Tibial artery (tissue), 4 donors: ENCODE measurements around the gene CDC73.
"Not testable (repeated sequence)": the region's sequence is repeated elsewhere in the genome, so short reads cannot be mapped to it uniquely, and the experiment has no call there.

Experiments
- DNase-seq, 2 donors: peaks; one replicate each; pipeline ENCODE4 v3.0.0-alpha.2; 2019
- H3K27ac ChIP-seq, 2 donors: fragments of 200-600 bp; sonication (generic) in 1 of 2; 1 replicate in 1 of 2; 2 replicates in 1 of 2; pipeline ENCODE4 v1.5.1; 2018 to 2019; ENCODE audit warnings: mild to moderate bottlenecking in 1 of 2
- H3K27me3 ChIP-seq, 2 donors: fragments of 200-600 bp; sonication (generic) in 1 of 2; one replicate each; pipeline versions ENCODE4 v1.5.1 to v1.6.0; 2016 to 2019
- H3K36me3 ChIP-seq, 3 donors: fragments of 200-600 bp; sonication (generic) in 2 of 3; one replicate each; pipeline ENCODE4 v1.5.1; 2016 to 2019; ENCODE audit warnings: mild to moderate bottlenecking in 2 of 3
- H3K4me1 ChIP-seq, 4 donors: fragments of 200-600 bp; sonication (generic) in 2 of 4; 1 replicate in 3 of 4; 2 replicates in 1 of 4; pipeline ENCODE4 v1.5.1; 2016 to 2019
- H3K4me3 ChIP-seq, 2 donors: fragments of 200-600 bp; sonication (generic) in 1 of 2; 1 replicate in 1 of 2; 2 replicates in 1 of 2; pipeline ENCODE4 v1.5.1; 2018 to 2019; ENCODE audit warnings: mild to moderate bottlenecking in 2 of 2
- H3K9me3 ChIP-seq, 3 donors: fragments of 200-600 bp; sonication (generic) in 1 of 3; one replicate each; pipeline ENCODE4 v1.5.1; 2016 to 2019
- intact Hi-C: fragments of 100-400 bp; cut with DNase I; formaldehyde crosslinking; loops from one replicate; pipeline ENCODE4 v1.15.0; 2023; ENCODE audit warnings: low total_unique reads
- TF ChIP-seq, protein P1 (sequence below), 2 experiments: fragments of 200-600 bp in 1 of 2; fragments of 450-650 bp in 1 of 2; IDR thresholded peaks; one replicate each; pipeline ENCODE4 v1.5.1; 2017 to 2019; ENCODE audit warnings: antibody characterized with exemption in 2 of 2, mild to moderate bottlenecking in 1 of 2, moderate library complexity in 1 of 2

CDC73 gene

DNA sequence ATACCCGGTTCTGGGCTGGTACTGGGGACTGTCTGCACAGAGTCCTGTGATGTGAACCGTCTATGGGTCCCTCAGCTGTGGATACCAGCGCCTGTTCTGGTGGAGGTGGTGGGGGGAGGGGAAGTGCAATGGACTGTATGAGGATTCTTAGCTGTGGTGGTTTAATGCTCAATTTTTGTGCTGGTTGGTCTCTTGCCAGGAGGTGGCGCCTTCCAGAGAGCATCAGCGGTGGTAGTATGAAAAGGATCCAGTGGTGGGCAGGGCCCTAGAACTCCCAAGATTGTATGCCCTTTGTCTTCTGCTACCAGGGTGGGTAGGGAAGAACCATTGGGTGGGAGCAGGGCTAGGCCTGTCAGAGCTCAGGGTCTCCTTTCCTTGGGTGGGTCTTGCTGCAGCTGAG is 153.9 kb downstream of the CDC73 start:
- Histone ChIP-seq H3K27me3 (no peaks in the 10 kb centered on the region), H3K4me3 (no peak overlapping the region), H3K36me3 (no peaks in the 10 kb centered on the region), H3K27ac (no peak overlapping the region), H3K4me1 (no peaks in the 10 kb centered on the region), H3K9me3 (no peaks in the 10 kb centered on the region)
- intact Hi-C loops = no loop called here
- TF ChIP-seq, protein P1, sequence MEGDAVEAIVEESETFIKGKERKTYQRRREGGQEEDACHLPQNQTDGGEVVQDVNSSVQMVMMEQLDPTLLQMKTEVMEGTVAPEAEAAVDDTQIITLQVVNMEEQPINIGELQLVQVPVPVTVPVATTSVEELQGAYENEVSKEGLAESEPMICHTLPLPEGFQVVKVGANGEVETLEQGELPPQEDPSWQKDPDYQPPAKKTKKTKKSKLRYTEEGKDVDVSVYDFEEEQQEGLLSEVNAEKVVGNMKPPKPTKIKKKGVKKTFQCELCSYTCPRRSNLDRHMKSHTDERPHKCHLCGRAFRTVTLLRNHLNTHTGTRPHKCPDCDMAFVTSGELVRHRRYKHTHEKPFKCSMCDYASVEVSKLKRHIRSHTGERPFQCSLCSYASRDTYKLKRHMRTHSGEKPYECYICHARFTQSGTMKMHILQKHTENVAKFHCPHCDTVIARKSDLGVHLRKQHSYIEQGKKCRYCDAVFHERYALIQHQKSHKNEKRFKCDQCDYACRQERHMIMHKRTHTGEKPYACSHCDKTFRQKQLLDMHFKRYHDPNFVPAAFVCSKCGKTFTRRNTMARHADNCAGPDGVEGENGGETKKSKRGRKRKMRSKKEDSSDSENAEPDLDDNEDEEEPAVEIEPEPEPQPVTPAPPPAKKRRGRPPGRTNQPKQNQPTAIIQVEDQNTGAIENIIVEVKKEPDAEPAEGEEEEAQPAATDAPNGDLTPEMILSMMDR (IDR thresholded peaks at IDR 0.05) = no peak
- DNase-seq = no peak

- H3K9me3 ChIP-seq = no peaks in the 10 kb centered on the region
- intact Hi-C loops = no loop called here
- no peaks in the 10 kb centered on the region for H3K36me3 ChIP-seq
- TF ChIP-seq, protein P1 (IDR thresholded peaks at IDR 0.05) = no peak
- H3K27ac ChIP-seq = no peak overlapping the region
- H3K4me3 ChIP-seq = no peak overlapping the region
- no peaks in the 10 kb centered on the region for H3K27me3 ChIP-seq
- DNase-seq = no peak
- no peaks in the 10 kb centered on the region for H3K4me1 ChIP-seq
Measured at GRCh38 chr1:193278968-193279367, 157.1 kb downstream of the CDC73 start.

DNA sequence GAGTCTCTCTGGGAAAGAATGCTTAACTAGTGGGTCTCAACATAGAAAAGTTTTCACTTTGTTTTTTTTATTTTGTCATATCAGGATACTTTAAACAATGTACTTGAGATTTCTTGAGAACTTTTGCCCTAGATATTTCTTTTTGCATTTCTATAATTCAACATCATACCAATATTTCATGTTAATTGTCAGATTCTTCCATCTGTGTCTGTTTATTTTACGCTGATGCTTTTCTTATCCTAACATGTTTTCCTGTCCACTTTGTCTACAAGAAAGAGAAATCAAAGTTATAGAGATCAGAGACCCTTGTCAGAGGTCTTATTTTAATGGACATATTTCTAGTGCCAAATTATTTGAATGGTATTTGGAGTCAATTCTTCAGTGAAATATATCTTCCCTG is 160.1 kb downstream of the CDC73 start:
- H3K27ac ChIP-seq = no peak overlapping the region
- TF ChIP-seq, protein P1 (IDR thresholded peaks at IDR 0.05) = no peak
- H3K36me3 ChIP-seq = no peaks in the 10 kb centered on the region
- intact Hi-C loops = no loop called here
- no peaks in the 10 kb centered on the region for H3K9me3 ChIP-seq
- DNase-seq = no peak
- no peaks in the 10 kb centered on the region for H3K27me3 ChIP-seq
- H3K4me3 ChIP-seq = no peak overlapping the region
- no peaks in the 10 kb centered on the region for H3K4me1 ChIP-seq

DNA sequence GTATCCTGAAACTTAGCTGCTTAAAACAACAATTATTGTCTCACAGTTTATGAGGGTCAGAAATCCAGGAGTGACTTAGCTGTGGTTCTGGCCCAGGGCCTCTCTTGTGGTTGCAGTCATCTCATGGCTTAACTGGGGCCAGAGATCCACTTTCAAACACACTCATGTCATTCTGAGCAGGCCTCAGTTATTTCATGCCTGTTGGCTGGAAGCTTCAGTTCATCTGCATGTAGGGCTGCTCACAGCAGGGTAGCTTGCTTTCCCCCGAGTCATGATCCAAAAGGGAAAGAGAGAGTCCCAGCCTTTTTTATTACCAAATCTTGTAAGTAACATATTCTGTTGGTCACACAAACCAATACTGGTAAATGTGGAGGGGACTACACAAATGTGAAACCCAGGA is 161.2 kb downstream of the CDC73 start:
- Histone ChIP-seq H3K27me3 (no peaks in the 10 kb centered on the region), H3K4me3 (no peak overlapping the region)

GRCh38 chr1:193284219-193284618 is 162.4 kb downstream of the CDC73 start:
- H3K27ac ChIP-seq = no peak overlapping the region
- no peaks in the 10 kb centered on the region for H3K9me3 ChIP-seq
- no peak overlapping the region for H3K4me3 ChIP-seq
- no peaks in the 10 kb centered on the region for H3K4me1 ChIP-seq
- no peak for DNase-seq
- no peaks in the 10 kb centered on the region for H3K27me3 ChIP-seq
- TF ChIP-seq, protein P1 (IDR thresholded peaks at IDR 0.05) = no peak
- no peaks in the 10 kb centered on the region for H3K36me3 ChIP-seq
- intact Hi-C loops = no loop called here

More for the DNA sequence above, 161.2 kb downstream of the CDC73 start:
- no peaks in the 10 kb centered on the region for H3K4me1 ChIP-seq
- TF ChIP-seq, protein P1 (IDR thresholded peaks at IDR 0.05) = no peak
- DNase-seq = no peak
- H3K9me3 ChIP-seq = no peaks in the 10 kb centered on the region
- H3K27ac ChIP-seq = no peak overlapping the region
- intact Hi-C loops = no loop called here
- no peaks in the 10 kb centered on the region for H3K36me3 ChIP-seq

- no peaks in the 10 kb centered on the region for H3K4me1 ChIP-seq
- no peak overlapping the region for H3K4me3 ChIP-seq
- H3K27ac ChIP-seq = no peak overlapping the region
- DNase-seq = no peak
- no peaks in the 10 kb centered on the region for H3K27me3 ChIP-seq
- no peaks in the 10 kb centered on the region for H3K36me3 ChIP-seq
- no peaks in the 10 kb centered on the region for H3K9me3 ChIP-seq
- intact Hi-C loops = no loop called here
- TF ChIP-seq, protein P1 (IDR thresholded peaks at IDR 0.05) = no peak
Measured at GRCh38 chr1:193285641-193286040, 163.8 kb downstream of the CDC73 start.

DNA sequence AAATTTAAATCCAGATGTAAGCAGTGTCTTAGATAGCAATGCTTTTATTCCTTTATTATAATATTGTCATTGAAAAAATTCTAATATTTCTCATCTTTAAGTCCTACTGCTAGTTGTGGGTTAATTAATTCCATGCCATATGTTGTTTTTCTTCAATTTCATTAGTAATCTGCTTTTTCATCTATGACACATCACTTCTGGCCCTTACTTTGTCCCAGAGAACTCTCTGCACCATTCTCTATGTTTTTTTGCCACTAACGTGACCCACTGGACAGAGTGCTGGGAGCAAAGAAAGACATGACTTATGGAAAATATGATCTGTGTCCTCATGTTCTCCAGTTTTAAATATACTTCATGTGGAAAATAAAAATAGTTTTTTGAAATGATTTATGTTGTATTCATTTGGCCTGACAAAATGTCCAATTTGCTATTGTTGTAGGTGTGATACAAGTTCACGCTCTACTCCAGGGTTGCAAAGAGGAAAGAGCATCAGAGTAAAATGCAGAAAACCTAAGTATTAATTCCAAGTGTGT is 166.8 kb downstream of the CDC73 start:
- intact Hi-C loops, H3K36me3 ChIP-seq, DNase-seq: not testable (repeated sequence)

More for the DNA sequence above, 166.8 kb downstream of the CDC73 start:
- not testable (repeated sequence) for H3K27me3 ChIP-seq, H3K4me3 ChIP-seq, H3K4me1 ChIP-seq, H3K9me3 ChIP-seq, H3K27ac ChIP-seq
